Natural killer cell (primary cell): ENCODE data around the gene ENAH. TPM values are rescaled to one million over a fixed set of nuclear protein-coding genes. Genes with fewer than 3 reads are reported as not detected.

Source experiments
- ATAC-seq, 3 donors: fragments of 150-1000 bp in 2 of 3; fragments of 200-7000 bp in 1 of 3; cut with Tn5 transposase; 1 replicate in 1 of 3; 2 replicates in 2 of 3; pipeline ENCODE4 v1.10.0; 2021; ENCODE audit warnings: mild to moderate bottlenecking in 2 of 3, moderate library complexity in 2 of 3
- DNase-seq, 2 donors: peaks; one replicate each; pipeline versions ENCODE4 v3.0.0 to v3.0.0-alpha.2; 2013 to 2021; ENCODE audit warnings: mixed read lengths in 1 of 2
- H3K27ac ChIP-seq: one replicate; pipeline ENCODE4 v1.5.1; 2013; ENCODE audit warnings: mild to moderate bottlenecking, low read length
- H3K27me3 ChIP-seq: one replicate; pipeline ENCODE4 v1.6.1; 2013; ENCODE audit warnings: low read length; ENCODE audit not compliant: control insufficient read depth, insufficient read depth
- H3K36me3 ChIP-seq: one replicate; pipeline ENCODE4 v1.6.1; 2013; ENCODE audit warnings: low read length; ENCODE audit not compliant: control insufficient read depth, insufficient read depth
- H3K4me1 ChIP-seq: one replicate; pipeline ENCODE4 v1.6.1; 2013; ENCODE audit warnings: low read length; ENCODE audit not compliant: control insufficient read depth, insufficient read depth
- H3K4me3 ChIP-seq: one replicate; pipeline ENCODE4 v1.5.1; 2013; ENCODE audit warnings: low read length
- H3K9me3 ChIP-seq: one replicate; pipeline ENCODE4 v1.6.1; 2013; ENCODE audit warnings: low read length; ENCODE audit not compliant: control insufficient read depth, insufficient read depth
- H3K27ac Mint-ChIP-seq, 2 donors: one replicate each; pipeline ENCODE4 v1.8.0; 2022; ENCODE audit warnings: mild to moderate bottlenecking in 2 of 2, mixed read lengths in 2 of 2, moderate library complexity in 1 of 2
- H3K27me3 Mint-ChIP-seq, 2 donors: one replicate each; pipeline ENCODE4 v1.8.0; 2022; ENCODE audit warnings: low read depth in 2 of 2, mixed read lengths in 2 of 2
- H3K36me3 Mint-ChIP-seq: one replicate; pipeline ENCODE4 v1.8.0; 2022; ENCODE audit warnings: mixed read lengths
- H3K4me1 Mint-ChIP-seq, 2 donors: one replicate each; pipeline ENCODE4 v1.8.0; 2022; ENCODE audit warnings: mixed read lengths in 2 of 2
- H3K4me3 Mint-ChIP-seq: one replicate; pipeline ENCODE4 v1.8.0; 2022; ENCODE audit warnings: mild to moderate bottlenecking, moderate library complexity, mixed read lengths
- H3K9me3 Mint-ChIP-seq, 2 donors: one replicate each; pipeline ENCODE4 v1.8.0; 2022; ENCODE audit warnings: mixed read lengths in 2 of 2
- WGBS: methylation state at CpG from one replicate; pipeline ENCODE4 v1.1.7; 2013; ENCODE audit warnings: missing lambda C conversion rate; ENCODE audit not compliant: insufficient coverage; 5-methylcytosine and 5-hydroxymethylcytosine counted together
- intact Hi-C: fragments of 100-400 bp; cut with micrococcal nuclease; formaldehyde crosslinking; loops from one replicate; pipeline ENCODE4 v1.14.2; 2022
- total RNA-seq, 4 donors: library from RNA; stranded (reverse); fragments of 120-200 nt in 1 of 4; gene quantifications; one replicate each; pipeline versions ENCODE4 v1.2.3 to v1.2.4, GENCODE V29; 2013 to 2022
- TF ChIP-seq, protein P1 (sequence below): fragments of 200-600 bp; IDR thresholded peaks from one replicate; pipeline ENCODE4 v1.8.0; 2022; ENCODE audit warnings: antibody characterized with exemption

ENAH gene
- total RNA-seq, 3 donors from 2014 or later (not counting 1 experiment from before 2014, with no cell fraction given): not detected

DNA sequence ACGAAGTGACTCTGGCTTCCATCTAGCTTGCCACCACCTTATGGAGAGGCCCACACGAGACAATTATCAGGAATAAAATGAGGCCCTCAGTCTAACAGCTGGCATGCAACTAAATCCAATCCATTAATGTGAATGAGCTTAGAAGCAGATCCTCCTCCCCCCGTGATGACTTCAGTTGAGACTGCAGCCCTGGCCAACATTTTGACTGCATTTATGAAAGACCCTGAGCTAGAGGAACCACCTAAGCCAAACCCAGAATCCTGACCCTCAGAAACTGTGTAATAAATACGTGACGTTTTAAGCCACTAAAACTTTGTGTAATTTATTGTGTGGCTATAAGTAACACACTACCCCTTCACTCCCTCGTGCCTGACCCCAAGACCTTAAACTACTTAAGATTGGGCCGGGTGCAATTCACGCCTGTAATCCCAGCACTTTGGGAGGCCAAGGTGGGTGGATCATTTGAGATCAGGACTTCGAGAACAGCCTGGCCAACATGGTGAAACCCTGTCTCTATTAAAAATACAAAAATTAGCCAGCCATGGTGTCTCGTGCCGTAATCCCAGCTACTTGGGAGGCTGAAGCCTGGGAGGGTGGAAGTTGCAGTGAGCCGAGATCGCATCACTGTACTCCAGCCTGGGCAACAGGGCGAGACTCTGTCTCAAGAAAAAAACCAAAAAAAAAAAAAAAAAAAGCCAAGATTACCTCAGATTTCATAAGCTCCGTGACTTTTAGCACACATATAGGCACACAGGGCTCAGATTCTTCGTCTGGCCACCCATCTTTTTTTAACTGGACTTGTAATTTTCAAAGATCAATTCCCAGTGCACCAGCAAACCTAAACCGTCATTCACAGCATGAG is 72.5 kb downstream of the ENAH start:
- DNase-seq: no peak
- peaks cover 18 to 32% of the 10 kb centered on the region in 2 donors for H3K27me3 Mint-ChIP-seq
- H3K27ac Mint-ChIP-seq: no peak overlapping the region
- H3K9me3 Mint-ChIP-seq: no peaks in the 10 kb centered on the region
- Histone ChIP-seq H3K4me1 (no peaks in the 10 kb centered on the region), H3K4me3 (no peak overlapping the region), H3K9me3 (no peaks in the 10 kb centered on the region), H3K27ac (no peak overlapping the region), H3K36me3 (no peaks in the 10 kb centered on the region), H3K27me3 (no peaks in the 10 kb centered on the region)
- TF ChIP-seq, protein P1, sequence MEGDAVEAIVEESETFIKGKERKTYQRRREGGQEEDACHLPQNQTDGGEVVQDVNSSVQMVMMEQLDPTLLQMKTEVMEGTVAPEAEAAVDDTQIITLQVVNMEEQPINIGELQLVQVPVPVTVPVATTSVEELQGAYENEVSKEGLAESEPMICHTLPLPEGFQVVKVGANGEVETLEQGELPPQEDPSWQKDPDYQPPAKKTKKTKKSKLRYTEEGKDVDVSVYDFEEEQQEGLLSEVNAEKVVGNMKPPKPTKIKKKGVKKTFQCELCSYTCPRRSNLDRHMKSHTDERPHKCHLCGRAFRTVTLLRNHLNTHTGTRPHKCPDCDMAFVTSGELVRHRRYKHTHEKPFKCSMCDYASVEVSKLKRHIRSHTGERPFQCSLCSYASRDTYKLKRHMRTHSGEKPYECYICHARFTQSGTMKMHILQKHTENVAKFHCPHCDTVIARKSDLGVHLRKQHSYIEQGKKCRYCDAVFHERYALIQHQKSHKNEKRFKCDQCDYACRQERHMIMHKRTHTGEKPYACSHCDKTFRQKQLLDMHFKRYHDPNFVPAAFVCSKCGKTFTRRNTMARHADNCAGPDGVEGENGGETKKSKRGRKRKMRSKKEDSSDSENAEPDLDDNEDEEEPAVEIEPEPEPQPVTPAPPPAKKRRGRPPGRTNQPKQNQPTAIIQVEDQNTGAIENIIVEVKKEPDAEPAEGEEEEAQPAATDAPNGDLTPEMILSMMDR: no peak
- no peaks in the 10 kb centered on the region for H3K4me1 Mint-ChIP-seq
- no peak for ATAC-seq
- no peaks in the 10 kb centered on the region for H3K36me3 Mint-ChIP-seq
- intact Hi-C loops: no loop called here
- no peak overlapping the region for H3K4me3 Mint-ChIP-seq
- 86% methylated on average over 14 of the region's 17 CpGs for WGBS

GRCh38 chr1:225578251-225578977 is 74.5 kb downstream of the ENAH start:
- Mint-ChIP-seq H3K27me3 (peaks cover 17 to 23% of the 10 kb centered on the region in 2 donors), H3K4me3 (no peak overlapping the region), H3K27ac (no peak overlapping the region), H3K36me3 (no peaks in the 10 kb centered on the region), H3K4me1 (no peaks in the 10 kb centered on the region), H3K9me3 (no peaks in the 10 kb centered on the region)
- no peaks in the 10 kb centered on the region for H3K9me3 ChIP-seq
- H3K27me3 ChIP-seq: no peaks in the 10 kb centered on the region
- no peak for ATAC-seq
- no peaks in the 10 kb centered on the region for H3K4me1 ChIP-seq
- WGBS: no CpG with 5 or more reads among the region's 3 CpGs
- no peak overlapping the region for H3K27ac ChIP-seq
- TF ChIP-seq, protein P1: no peak
- intact Hi-C loops: no loop called here
- no peaks in the 10 kb centered on the region for H3K36me3 ChIP-seq
- no peak overlapping the region for H3K4me3 ChIP-seq
- no peak for DNase-seq

- 84% methylated on average over 2 of the region's 2 CpGs for WGBS
- no peaks in the 10 kb centered on the region for H3K4me1 ChIP-seq
- no peaks in the 10 kb centered on the region for H3K36me3 ChIP-seq
- Mint-ChIP-seq H3K27ac (no peak overlapping the region), H3K27me3 (peaks cover 12 to 14% of the 10 kb centered on the region in 2 donors), H3K4me3 (no peak overlapping the region), H3K9me3 (no peaks in the 10 kb centered on the region), H3K4me1 (no peaks in the 10 kb centered on the region), H3K36me3 (no peaks in the 10 kb centered on the region)
- DNase-seq (no peak), ATAC-seq (no peak)
- no peaks in the 10 kb centered on the region for H3K9me3 ChIP-seq
- TF ChIP-seq, protein P1: no peak
- no peak overlapping the region for H3K4me3 ChIP-seq
- no peak overlapping the region for H3K27ac ChIP-seq
- intact Hi-C loops: no loop called here
- H3K27me3 ChIP-seq: no peaks in the 10 kb centered on the region
Observed at GRCh38 chr1:225577241-225577640, 75.7 kb downstream of the ENAH start.
